HepG2 (cell line): ENCODE results near the gene ALPL. TPM values are rescaled to one million over a fixed set of nuclear protein-coding genes. Genes with fewer than 3 reads are reported as not detected.

Experiments used
- ATAC-seq: fragments of 200-7000 bp; cut with Tn5 transposase; 3 replicates; pipeline ENCODE4 v1.9.1; 2020; ENCODE audit warnings: mild to moderate bottlenecking, moderate library complexity
- BruUV-seq: library from RNA; stranded (reverse); fragments of 400-500 nt; replicated peaks from 2 replicates; lab custom pipeline; 2021; lab: Mats Ljungman, UMichigan
- CTCF ChIA-PET: fragments of 300-600 bp; formaldehyde crosslinking; extraction: SDS; loops from one replicate; lab custom pipeline; 2021; ENCODE audit warnings: low total read pairs, inconsistent platforms, low intra/inter-chr PET ratio; lab: Yijun Ruan, JAX
- POLR2A ChIA-PET: fragments of 350-600 bp; sonication (Branson Sonifier 250); formaldehyde crosslinking; loops from one replicate; lab custom pipeline; 2020; ENCODE audit warnings: antibody characterized with exemption, inconsistent platforms; lab: Yijun Ruan, JAX
- DNase-seq: peaks from one replicate; pipeline ENCODE4 v3.0.0-alpha.2; 2015; ENCODE audit warnings: low spot score
- FAIRE-seq: peaks from 3 replicates; lab custom pipeline; 2011; peaks lifted over from hg19 to GRCh38; lab: Jason Lieb, UNC
- H2AFZ ChIP-seq: one replicate; pipeline ENCODE4 v1.6.1; 2011; ENCODE audit warnings: low read length, inconsistent platforms
- H3K27ac ChIP-seq: fragments of 300-600 bp; 3 replicates; pipeline ENCODE4 v1.8.0; 2011; ENCODE audit warnings: mixed run types, mild to moderate bottlenecking, mixed read lengths, low read length, inconsistent platforms; ENCODE audit not compliant: insufficient read depth; ENCODE audit errors: extremely low read length
- H3K27me3 ChIP-seq, 2 experiments: fragments of 200-600 bp in 1 of 2; 2 replicates in 1 of 2; 3 replicates in 1 of 2; pipeline versions ENCODE4 v1.6.0 to v1.8.0; 2011; ENCODE audit warnings: low read length in 2 of 2, mild to moderate bottlenecking in 2 of 2, moderate library complexity in 2 of 2, inconsistent platforms in 1 of 2; ENCODE audit not compliant: insufficient read depth in 2 of 2, control insufficient read depth in 1 of 2
- H3K36me3 ChIP-seq, 2 experiments: fragments of 200-600 bp in 1 of 2; replicated peaks in 1 of 2; 2 replicates in 1 of 2; 3 replicates in 1 of 2; pipeline versions ENCODE4 v1.5.1 to v1.8.0; 2011; ENCODE audit warnings: low read length in 2 of 2, inconsistent platforms in 1 of 2; ENCODE audit not compliant: insufficient read depth in 2 of 2, control insufficient read depth in 1 of 2
- H3K4me1 ChIP-seq: 2 replicates; pipeline ENCODE4 v1.5.1; 2012; ENCODE audit warnings: low read length, inconsistent platforms; ENCODE audit not compliant: insufficient read depth
- H3K4me2 ChIP-seq: 2 replicates; pipeline ENCODE4 v1.6.0; 2011; ENCODE audit warnings: low read depth, low read length, inconsistent platforms
- H3K4me3 ChIP-seq, 3 experiments: fragments of 200-600 bp in 1 of 3; sonication (generic), shearing (Covaris generic) in 1 of 3; replicated peaks in 1 of 3; 2 replicates each; pipeline ENCODE4 v1.5.1; 2011 to 2016; ENCODE audit warnings: low read length in 3 of 3, inconsistent platforms in 2 of 3, low read depth in 2 of 3, mild to moderate bottlenecking in 2 of 3, control low read depth in 1 of 3, mixed read lengths in 1 of 3; ENCODE audit not compliant: insufficient read depth in 1 of 3
- H3K79me2 ChIP-seq: one replicate; pipeline ENCODE4 v1.6.1; 2011; ENCODE audit warnings: low read length, inconsistent platforms; ENCODE audit not compliant: insufficient read depth
- H3K9ac ChIP-seq: 2 replicates; pipeline ENCODE4 v1.6.0; 2011; ENCODE audit warnings: mild to moderate bottlenecking, low read depth, low read length, inconsistent platforms; ENCODE audit not compliant: insufficient read depth
- H3K9me3 ChIP-seq: 2 replicates; pipeline ENCODE4 v1.5.1; 2012; ENCODE audit warnings: mild to moderate bottlenecking, low read length
- H4K20me1 ChIP-seq: 2 replicates; pipeline ENCODE4 v1.6.0; 2011; ENCODE audit warnings: inconsistent platforms, mild to moderate bottlenecking, low read length, moderate library complexity; ENCODE audit not compliant: insufficient read depth
- EZH2 ChIP-seq: conservative IDR thresholded peaks from 2 replicates; pipeline ENCODE4 v1.6.1; 2012; ENCODE audit warnings: mild to moderate bottlenecking, low read depth, low read length, moderate library complexity
- HNRNPLL ChIP-seq: fragments of 200-400 bp; formaldehyde crosslinking; IDR thresholded peaks from 2 replicates; pipeline ENCODE4 v1.6.1; 2017; ENCODE audit warnings: mild to moderate bottlenecking, low read depth, low read length; ENCODE audit not compliant: poor library complexity, severe bottlenecking
- KLF9 ChIP-seq: IDR thresholded peaks from 2 replicates; pipeline ENCODE4 v1.6.1; 2016; ENCODE audit warnings: low read depth
- ONECUT2 ChIP-seq: sonication (generic); formaldehyde crosslinking; IDR thresholded peaks from 2 replicates; pipeline ENCODE4 v1.4.0; 2020; ENCODE audit warnings: missing genetic modification reagents
- PAF1 ChIP-seq: IDR thresholded peaks from 2 replicates; pipeline ENCODE4 v1.6.1; 2016; ENCODE audit warnings: missing genetic modification reagents, missing compliant biosample characterization
- ZFP91 ChIP-seq: sonication (generic); formaldehyde crosslinking; IDR thresholded peaks from 2 replicates; pipeline ENCODE4 v1.9.0; 2022; ENCODE audit warnings: missing genetic modification reagents, mild to moderate bottlenecking, borderline replicate concordance
- ZNF224 ChIP-seq: sonication (generic); formaldehyde crosslinking; IDR thresholded peaks from 2 replicates; pipeline ENCODE4 v1.5.0; 2020; ENCODE audit warnings: mild to moderate bottlenecking, missing genetic modification reagents
- ZNF547 ChIP-seq: sonication (generic); formaldehyde crosslinking; IDR thresholded peaks from 2 replicates; pipeline ENCODE4 v1.5.1; 2020; ENCODE audit warnings: mild to moderate bottlenecking, missing genetic modification reagents
- WGBS: methylation state at CpG from one replicate; pipeline ENCODE4 v1.1.6; 2017; ENCODE audit warnings: low lambda C conversion rate; 5-methylcytosine and 5-hydroxymethylcytosine counted together
- in situ Hi-C: cut with HindIII; loops from 2 replicates; pipeline ENCODE4 v1.10.0; 2017; ENCODE audit warnings: low pct_unique_long_range_greater_than_20kb; ENCODE audit not compliant: extremely low pct_ligation_motif_present
- intact Hi-C: fragments of 100-400 bp; cut with micrococcal nuclease; formaldehyde crosslinking; loops from one replicate; pipeline ENCODE4 v1.10.0; 2022; ENCODE audit not compliant: unreplicated experiment
- polyA plus RNA-seq, 8 experiments: library from polyadenylated mRNA; depleted of rRNA in 3 of 8; stranded (reverse) in 7 of 8; unstranded in 1 of 8; fragments of >200 nt; fragmentation: Illumina TruSeq in 4 of 8; extraction: Trizol in 4 of 8; gene quantifications; 2 replicates each; pipeline versions ENCODE4 v1.2.1 to v1.2.3, GENCODE V29; 2011 to 2016; ENCODE audit warnings: low read depth in 4 of 8, missing spikeins in 1 of 8, mixed read lengths in 1 of 8; ENCODE audit not compliant: insufficient read depth in 1 of 8
- total RNA-seq, 5 experiments: library from RNA; depleted of rRNA; stranded (reverse); fragments of >200 nt; fragmentation: Illumina TruSeq; extraction: Trizol; gene quantifications; 2 replicates each; pipeline ENCODE4 v1.2.3, GENCODE V29; 2016; ENCODE audit warnings: low read depth in 1 of 5

The ALPL gene
- total and polyA plus RNA-seq, 2 of the 13 experiments (the other 11 are each of a cell fraction or from before 2014, with no cell fraction given) = 0.12 TPM; not detected in 1

- H4K20me1 ChIP-seq = no peaks in the 10 kb centered on the region
- H3K27me3 ChIP-seq = peaks cover 8 to 69% of the 10 kb centered on the region in 2 experiments
- POLR2A ChIA-PET = no interaction called here
- no peaks in the 10 kb centered on the region for H3K9me3 ChIP-seq
- TF ChIP-seq ZNF547 (CRISPR knock-in tag) (0 out of 2 replicates have a peak, but pooled peaks have one; percentile 22), EZH2 (no peak), HNRNPLL (peak; percentile 37)
- TF ChIP-seq, all 625 proteins: peak for 2
- Histone ChIP-seq H3K9ac (no peak overlapping the region), H3K4me3 (no peak overlapping the region), H3K27ac (no peak overlapping the region), H3K4me2 (no peak overlapping the region; the same call in 1 of the 2 replicates), H3K79me2 (no peaks in the 10 kb centered on the region), H2AFZ (no peak overlapping the region), H3K36me3 (no peaks in the 10 kb centered on the region), H3K4me1 (peaks cover 25% of the 10 kb centered on the region)
- CTCF ChIA-PET = no interaction called here
- intact Hi-C loops (no loop called here), in situ Hi-C loops (loop anchor here (5.0 kb wide), 1 partner anchor 55 kb away; no protein-coding TSS in a partner anchor)
- DNase-seq (no peak), ATAC-seq (peak; percentile 32), FAIRE-seq (no peak)
- BruUV-seq = no TSS peak
- 36% methylated on average over 18 of the region's 24 CpGs for WGBS
These were observed 58.2 kb downstream of the ALPL start for GRCh38 chr1:21567241-21568005.

DNA sequence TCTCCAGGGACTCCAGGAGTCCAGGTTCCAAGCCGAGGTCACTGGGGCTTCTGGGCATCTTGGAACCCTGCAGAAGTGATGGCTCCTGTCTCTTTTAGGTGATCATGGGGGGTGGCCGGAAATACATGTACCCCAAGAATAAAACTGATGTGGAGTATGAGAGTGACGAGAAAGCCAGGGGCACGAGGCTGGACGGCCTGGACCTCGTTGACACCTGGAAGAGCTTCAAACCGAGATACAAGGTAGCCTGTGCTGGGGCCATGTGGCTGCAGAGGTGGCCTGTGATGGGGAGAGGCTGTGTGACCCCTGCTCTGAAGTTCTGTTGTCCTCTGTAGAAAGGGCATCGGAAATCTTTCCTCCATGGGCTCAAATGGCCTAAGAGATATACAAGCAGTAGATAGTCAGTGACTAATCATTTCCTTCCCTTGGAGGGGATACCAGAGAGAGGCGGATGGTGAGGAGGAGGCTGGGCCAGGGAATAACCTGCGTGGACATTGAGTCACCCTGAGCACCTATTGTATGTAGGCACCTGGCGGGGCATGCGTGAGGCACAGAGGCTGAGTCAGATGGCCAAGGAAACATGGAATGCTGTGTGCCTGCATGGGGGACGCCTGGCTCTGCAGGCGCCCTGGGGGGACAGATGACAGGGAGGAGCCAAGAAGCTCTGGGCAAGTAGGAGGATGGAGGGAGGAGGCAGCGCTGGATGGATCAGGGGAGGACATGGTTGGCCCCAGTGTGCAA lies 59.0 kb downstream of the ALPL start:
- Histone ChIP-seq H3K79me2 (no peaks in the 10 kb centered on the region), H3K27me3 (peaks cover 7 to 63% of the 10 kb centered on the region in 2 experiments), H3K9ac (no peak overlapping the region), H2AFZ (no peak overlapping the region), H3K9me3 (no peaks in the 10 kb centered on the region), H3K27ac (no peak overlapping the region), H4K20me1 (no peaks in the 10 kb centered on the region), H3K36me3 (no peaks in the 10 kb centered on the region), H3K4me3 (no peak overlapping the region), H3K4me2 (no peak overlapping the region), H3K4me1 (peaks cover 25% of the 10 kb centered on the region)
- in situ Hi-C loops = loop anchor here (5.0 kb wide), 1 partner anchor 56 kb away; no protein-coding TSS in a partner anchor
- no peak for ATAC-seq
- BruUV-seq = no TSS peak
- POLR2A ChIA-PET = no interaction called here
- intact Hi-C loops = no loop called here
- DNase-seq = no peak
- TF ChIP-seq PAF1 (CRISPR knock-in tag) (no peak), ONECUT2 (CRISPR knock-in tag) (no peak), ZFP91 (CRISPR knock-in tag) (0 out of 2 replicates have a peak, but pooled peaks have one; percentile 14), KLF9 (CRISPR knock-in tag) (no peak), ZNF224 (no peak)
- CTCF ChIA-PET = no interaction called here
- FAIRE-seq = no peak
- 32% methylated on average over 15 of the region's 15 CpGs for WGBS
